Neural progenitor cell (in vitro differentiated cells): ENCODE measurements around the gene CCNL2. TPM values are rescaled to one million over a fixed set of nuclear protein-coding genes. Genes with fewer than 3 reads are reported as not detected.
A peak's percentile ranks its signal among the peaks of the same experiment; 100 is the strongest.

Experiments used
- DNase-seq: peaks from one replicate; pipeline ENCODE4 v3.0.0-alpha.2; 2016; ENCODE audit warnings: low spot score
- H2AFZ ChIP-seq: fragments of 200-600 bp; sonication (generic); replicated peaks from 2 replicates; pipeline ENCODE4 v1.6.1; 2016; ENCODE audit warnings: antibody characterized with exemption
- H3F3A ChIP-seq: fragments of 200-600 bp; sonication (generic); 2 replicates; pipeline ENCODE4 v1.6.1; 2016; ENCODE audit warnings: antibody characterized with exemption, low read depth
- H3K27ac ChIP-seq: fragments of 200-600 bp; sonication (generic); 2 replicates; pipeline ENCODE4 v1.5.1; 2016; ENCODE audit warnings: mild to moderate bottlenecking
- H3K27me3 ChIP-seq: fragments of 200-600 bp; sonication (generic); 2 replicates; pipeline ENCODE4 v1.6.1; 2016; ENCODE audit warnings: mild to moderate bottlenecking, moderate library complexity
- H3K36me3 ChIP-seq: fragments of 200-600 bp; sonication (generic); 2 replicates; pipeline ENCODE4 v1.5.1; 2016
- H3K4me1 ChIP-seq: fragments of 200-600 bp; sonication (generic); 2 replicates; pipeline ENCODE4 v1.6.1; 2016; ENCODE audit warnings: mixed run types
- H3K4me2 ChIP-seq: fragments of 200-600 bp; sonication (generic); 2 replicates; pipeline ENCODE4 v1.6.1; 2016
- H3K4me3 ChIP-seq: fragments of 200-600 bp; sonication (generic); 2 replicates; pipeline ENCODE4 v1.5.1; 2016
- H3K79me2 ChIP-seq: fragments of 200-600 bp; sonication (generic); 2 replicates; pipeline ENCODE4 v1.6.1; 2016; ENCODE audit warnings: low read depth
- H3K9ac ChIP-seq: fragments of 200-600 bp; sonication (generic); 2 replicates; pipeline ENCODE4 v1.6.1; 2016
- H3K9me3 ChIP-seq: fragments of 200-600 bp; sonication (generic); 2 replicates; pipeline ENCODE4 v1.5.1; 2016; ENCODE audit warnings: low read depth
- H4K20me1 ChIP-seq: fragments of 200-600 bp; sonication (generic); 2 replicates; pipeline ENCODE4 v1.6.1; 2016; ENCODE audit warnings: low read depth
- H3K27ac Mint-ChIP-seq: 3 replicates; pipeline ENCODE4 v1.8.0; 2021; ENCODE audit warnings: mixed read lengths
- H3K27me3 Mint-ChIP-seq: 2 replicates; pipeline ENCODE4 v1.8.0; 2022; ENCODE audit warnings: low read depth, mild to moderate bottlenecking, inconsistent platforms, moderate library complexity, mixed read lengths; ENCODE audit not compliant: insufficient read depth
- H3K36me3 Mint-ChIP-seq: 3 replicates; pipeline ENCODE4 v1.8.0; 2021; ENCODE audit warnings: mixed read lengths
- H3K4me1 Mint-ChIP-seq: 3 replicates; pipeline ENCODE4 v1.8.0; 2021; ENCODE audit warnings: mixed read lengths
- H3K4me3 Mint-ChIP-seq: 3 replicates; pipeline ENCODE4 v1.8.0; 2021; ENCODE audit warnings: mild to moderate bottlenecking, moderate library complexity, mixed read lengths
- H3K9me3 Mint-ChIP-seq: 3 replicates; pipeline ENCODE4 v1.8.0; 2020; ENCODE audit warnings: mixed read lengths
- EZH2 ChIP-seq: fragments of 200-600 bp; sonication (generic); IDR thresholded peaks from 2 replicates; pipeline ENCODE4 v1.6.1; 2017; ENCODE audit warnings: antibody characterized with exemption, mild to moderate bottlenecking, moderate library complexity
- EZH2phosphoT487 ChIP-seq: fragments of 200-600 bp; sonication (generic); IDR thresholded peaks from 2 replicates; pipeline ENCODE4 v1.6.1; 2017; ENCODE audit warnings: antibody characterized with exemption
- total RNA-seq: library from RNA; depleted of rRNA; stranded (reverse); fragments of >200 nt; gene quantifications from 2 replicates; pipeline ENCODE4 v1.2.3, GENCODE V29; 2015; ENCODE audit warnings: low replicate concordance
- TF ChIP-seq, protein P1 (sequence below): fragments of 200-600 bp; sonication (generic); IDR thresholded peaks from 2 replicates; pipeline ENCODE4 v1.5.1; 2017; ENCODE audit warnings: antibody characterized with exemption, mild to moderate bottlenecking

Gene CCNL2
- total RNA-seq, 1 donor from 2014 or later = 143 TPM

DNA sequence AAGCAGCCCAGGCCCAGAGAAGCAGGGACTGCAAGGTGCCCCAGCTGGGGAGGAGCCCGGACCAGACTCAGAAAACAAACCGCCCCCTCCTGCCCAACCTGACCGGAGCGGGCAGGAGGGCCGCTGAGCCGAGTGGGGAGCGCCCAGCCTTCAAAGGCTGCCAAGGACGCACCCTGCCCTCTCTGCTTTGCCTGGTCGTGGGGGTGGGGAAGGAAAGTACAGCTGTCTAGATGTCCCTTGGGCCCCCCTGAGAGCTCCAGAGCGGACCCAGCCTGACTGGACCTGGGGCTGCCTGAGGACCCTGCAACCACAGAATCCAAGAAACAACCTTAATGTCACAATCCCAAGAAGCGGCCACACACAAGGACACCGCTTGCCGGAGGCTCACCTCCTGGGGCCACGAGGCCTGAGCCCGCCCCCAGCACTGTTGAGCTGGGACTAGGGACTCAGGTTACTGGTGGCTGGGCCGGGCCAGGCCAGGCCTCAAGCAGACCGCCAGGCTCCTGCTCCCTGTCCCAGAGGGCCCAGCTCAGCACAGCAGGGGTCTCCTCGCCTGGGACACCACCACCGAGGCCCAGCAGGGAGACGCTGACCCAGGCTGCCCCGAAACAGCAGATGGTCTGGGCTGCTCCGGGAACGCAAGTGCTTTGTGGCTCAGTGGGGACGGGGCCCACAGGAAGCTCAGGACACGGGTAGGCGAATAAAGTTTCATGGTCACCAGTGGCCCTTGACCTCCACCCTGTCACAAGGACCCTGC, 51.3 kb downstream of the CCNL2 start:
- Histone ChIP-seq H3K9ac (peak overlapping the region; percentile 2), H3K36me3 (no peaks in the 10 kb centered on the region), H3F3A (peaks cover 28% of the 10 kb centered on the region), H4K20me1 (peaks cover 73% of the 10 kb centered on the region), H3K4me2 (peak overlapping the region; percentile 95), H3K27ac (no peak overlapping the region), H3K79me2 (peaks cover 47% of the 10 kb centered on the region), H3K4me1 (peaks cover 12% of the 10 kb centered on the region), H3K9me3 (no peaks in the 10 kb centered on the region), H3K27me3 (peaks cover under 1% of the 10 kb centered on the region), H2AFZ (no peak overlapping the region), H3K4me3 (peak overlapping the region; percentile 90)
- no peaks in the 10 kb centered on the region for H3K9me3 Mint-ChIP-seq
- peaks cover 3% of the 10 kb centered on the region for H3K36me3 Mint-ChIP-seq
- H3K4me1 Mint-ChIP-seq = peaks cover 13% of the 10 kb centered on the region
- DNase-seq = peak; percentile 81
- peaks cover 4% of the 10 kb centered on the region for H3K27me3 Mint-ChIP-seq
- TF ChIP-seq EZH2 (no peak), EZH2phosphoT487 (no peak)
- TF ChIP-seq, protein P1, sequence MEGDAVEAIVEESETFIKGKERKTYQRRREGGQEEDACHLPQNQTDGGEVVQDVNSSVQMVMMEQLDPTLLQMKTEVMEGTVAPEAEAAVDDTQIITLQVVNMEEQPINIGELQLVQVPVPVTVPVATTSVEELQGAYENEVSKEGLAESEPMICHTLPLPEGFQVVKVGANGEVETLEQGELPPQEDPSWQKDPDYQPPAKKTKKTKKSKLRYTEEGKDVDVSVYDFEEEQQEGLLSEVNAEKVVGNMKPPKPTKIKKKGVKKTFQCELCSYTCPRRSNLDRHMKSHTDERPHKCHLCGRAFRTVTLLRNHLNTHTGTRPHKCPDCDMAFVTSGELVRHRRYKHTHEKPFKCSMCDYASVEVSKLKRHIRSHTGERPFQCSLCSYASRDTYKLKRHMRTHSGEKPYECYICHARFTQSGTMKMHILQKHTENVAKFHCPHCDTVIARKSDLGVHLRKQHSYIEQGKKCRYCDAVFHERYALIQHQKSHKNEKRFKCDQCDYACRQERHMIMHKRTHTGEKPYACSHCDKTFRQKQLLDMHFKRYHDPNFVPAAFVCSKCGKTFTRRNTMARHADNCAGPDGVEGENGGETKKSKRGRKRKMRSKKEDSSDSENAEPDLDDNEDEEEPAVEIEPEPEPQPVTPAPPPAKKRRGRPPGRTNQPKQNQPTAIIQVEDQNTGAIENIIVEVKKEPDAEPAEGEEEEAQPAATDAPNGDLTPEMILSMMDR = no peak
- no peak overlapping the region for H3K27ac Mint-ChIP-seq
- peak overlapping the region; percentile 87 for H3K4me3 Mint-ChIP-seq

- Histone ChIP-seq H3K9ac (no peak overlapping the region), H3K4me1 (peaks cover 12% of the 10 kb centered on the region), H3K9me3 (no peaks in the 10 kb centered on the region), H3K36me3 (no peaks in the 10 kb centered on the region), H3K27ac (no peak overlapping the region), H3K79me2 (peaks cover 47% of the 10 kb centered on the region), H2AFZ (no peak overlapping the region), H3K27me3 (no peaks in the 10 kb centered on the region), H3K4me3 (peak overlapping the region; percentile 90), H3F3A (peaks cover 22% of the 10 kb centered on the region), H4K20me1 (peaks cover 73% of the 10 kb centered on the region), H3K4me2 (peak overlapping the region; percentile 95)
- Mint-ChIP-seq H3K9me3 (no peaks in the 10 kb centered on the region), H3K36me3 (no peaks in the 10 kb centered on the region), H3K4me3 (peak overlapping the region; percentile 87), H3K27me3 (no peaks in the 10 kb centered on the region), H3K27ac (no peak overlapping the region), H3K4me1 (peaks cover 5% of the 10 kb centered on the region)
- no peak for DNase-seq
- no peak for TF ChIP-seq EZH2
- TF ChIP-seq, protein P1 = no peak
- no peak for TF ChIP-seq EZH2phosphoT487
Measured at GRCh38 chr1:1347026-1347595, 52.0 kb downstream of the CCNL2 start.

- no peaks in the 10 kb centered on the region for H3K9me3 ChIP-seq
- H2AFZ ChIP-seq = no peak overlapping the region
- TF ChIP-seq EZH2 (no peak), EZH2phosphoT487 (no peak)
- TF ChIP-seq, protein P1 = no peak
- H3K4me2 ChIP-seq = no peak overlapping the region
- Mint-ChIP-seq H3K27ac (no peak overlapping the region), H3K36me3 (peaks cover under 1% of the 10 kb centered on the region), H3K27me3 (no peaks in the 10 kb centered on the region), H3K9me3 (no peaks in the 10 kb centered on the region), H3K4me3 (peak overlapping the region; percentile 87), H3K4me1 (peaks cover 4% of the 10 kb centered on the region)
- H3K27ac ChIP-seq = no peak overlapping the region
- H3F3A ChIP-seq = peaks cover 16% of the 10 kb centered on the region
- H3K9ac ChIP-seq = no peak overlapping the region
- H3K36me3 ChIP-seq = no peaks in the 10 kb centered on the region
- H3K4me3 ChIP-seq = no peak overlapping the region
- H3K27me3 ChIP-seq = no peaks in the 10 kb centered on the region
- DNase-seq = no peak
- H3K79me2 ChIP-seq = peaks cover 47% of the 10 kb centered on the region
- peaks cover 12% of the 10 kb centered on the region for H3K4me1 ChIP-seq
- peaks cover 67% of the 10 kb centered on the region for H4K20me1 ChIP-seq
Measured at GRCh38 chr1:1346501-1346890, 52.6 kb downstream of the CCNL2 start.
